ENCODE results near the gene GHITM.
"Not testable (repeated sequence)": the region's sequence is repeated elsewhere in the genome, so short reads cannot be mapped to it uniquely, and the experiment has no call there.

Gene GHITM

DNA sequence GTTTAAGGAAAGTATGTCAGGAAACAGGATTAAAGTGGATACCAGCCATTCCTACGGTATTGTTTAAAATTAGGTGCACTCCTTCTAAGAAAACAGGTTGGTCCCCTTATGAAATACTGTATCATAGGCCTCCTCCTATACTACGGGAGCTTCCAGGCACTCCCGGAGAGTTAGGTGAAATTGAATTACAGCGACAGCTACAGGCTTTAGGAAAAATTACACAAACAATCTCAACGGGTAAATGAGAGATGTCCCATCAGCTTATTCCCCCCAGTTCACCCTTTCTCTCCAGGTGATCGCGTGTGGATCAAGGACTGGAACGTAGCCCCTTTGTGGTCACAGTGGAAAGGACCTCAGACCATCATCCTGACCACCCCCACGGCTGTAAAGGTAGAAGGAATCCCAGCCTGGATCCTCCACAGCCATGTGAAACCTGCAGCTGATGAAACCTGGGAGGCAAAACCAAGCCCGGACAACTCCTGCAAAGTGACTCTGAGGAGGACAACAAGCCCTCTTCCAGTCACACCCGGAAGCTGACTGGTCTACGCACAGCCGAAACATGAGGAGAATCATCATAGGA, 25.1 kb upstream of the GHITM start:
- no peak for DNase-seq (ENCODE audit: low read depth)
- TF ChIP-seq, protein P1, sequence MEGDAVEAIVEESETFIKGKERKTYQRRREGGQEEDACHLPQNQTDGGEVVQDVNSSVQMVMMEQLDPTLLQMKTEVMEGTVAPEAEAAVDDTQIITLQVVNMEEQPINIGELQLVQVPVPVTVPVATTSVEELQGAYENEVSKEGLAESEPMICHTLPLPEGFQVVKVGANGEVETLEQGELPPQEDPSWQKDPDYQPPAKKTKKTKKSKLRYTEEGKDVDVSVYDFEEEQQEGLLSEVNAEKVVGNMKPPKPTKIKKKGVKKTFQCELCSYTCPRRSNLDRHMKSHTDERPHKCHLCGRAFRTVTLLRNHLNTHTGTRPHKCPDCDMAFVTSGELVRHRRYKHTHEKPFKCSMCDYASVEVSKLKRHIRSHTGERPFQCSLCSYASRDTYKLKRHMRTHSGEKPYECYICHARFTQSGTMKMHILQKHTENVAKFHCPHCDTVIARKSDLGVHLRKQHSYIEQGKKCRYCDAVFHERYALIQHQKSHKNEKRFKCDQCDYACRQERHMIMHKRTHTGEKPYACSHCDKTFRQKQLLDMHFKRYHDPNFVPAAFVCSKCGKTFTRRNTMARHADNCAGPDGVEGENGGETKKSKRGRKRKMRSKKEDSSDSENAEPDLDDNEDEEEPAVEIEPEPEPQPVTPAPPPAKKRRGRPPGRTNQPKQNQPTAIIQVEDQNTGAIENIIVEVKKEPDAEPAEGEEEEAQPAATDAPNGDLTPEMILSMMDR (conservative IDR thresholded peaks at IDR 0.05; ENCODE audit: low read length), result peak; percentile 36
- no peak overlapping the region for H3K4me3 ChIP-seq (ENCODE audit: low read length)

DNA sequence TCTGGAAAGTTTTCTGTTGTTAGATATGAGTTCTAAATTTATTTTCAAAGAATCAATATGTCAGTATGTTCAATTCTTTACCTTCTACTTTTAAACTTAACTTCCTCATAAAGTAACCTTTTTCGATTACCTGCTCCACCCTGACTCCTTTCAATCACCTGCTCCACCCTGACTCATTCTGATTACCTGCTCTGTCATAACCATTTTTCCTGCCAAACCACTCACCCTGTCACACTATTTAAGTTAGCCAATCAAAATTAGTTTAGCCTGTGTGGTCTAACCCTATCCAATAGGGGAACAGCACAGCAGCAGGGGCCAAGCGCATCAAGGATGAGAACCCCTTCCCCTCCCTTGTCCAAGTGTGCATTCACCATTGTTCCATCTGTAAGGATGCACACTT, 22.1 kb upstream of the GHITM start:
- not testable (repeated sequence) for DNase-seq (ENCODE audit: low read depth); H3K4me3 ChIP-seq (ENCODE audit: low read length)

DNA sequence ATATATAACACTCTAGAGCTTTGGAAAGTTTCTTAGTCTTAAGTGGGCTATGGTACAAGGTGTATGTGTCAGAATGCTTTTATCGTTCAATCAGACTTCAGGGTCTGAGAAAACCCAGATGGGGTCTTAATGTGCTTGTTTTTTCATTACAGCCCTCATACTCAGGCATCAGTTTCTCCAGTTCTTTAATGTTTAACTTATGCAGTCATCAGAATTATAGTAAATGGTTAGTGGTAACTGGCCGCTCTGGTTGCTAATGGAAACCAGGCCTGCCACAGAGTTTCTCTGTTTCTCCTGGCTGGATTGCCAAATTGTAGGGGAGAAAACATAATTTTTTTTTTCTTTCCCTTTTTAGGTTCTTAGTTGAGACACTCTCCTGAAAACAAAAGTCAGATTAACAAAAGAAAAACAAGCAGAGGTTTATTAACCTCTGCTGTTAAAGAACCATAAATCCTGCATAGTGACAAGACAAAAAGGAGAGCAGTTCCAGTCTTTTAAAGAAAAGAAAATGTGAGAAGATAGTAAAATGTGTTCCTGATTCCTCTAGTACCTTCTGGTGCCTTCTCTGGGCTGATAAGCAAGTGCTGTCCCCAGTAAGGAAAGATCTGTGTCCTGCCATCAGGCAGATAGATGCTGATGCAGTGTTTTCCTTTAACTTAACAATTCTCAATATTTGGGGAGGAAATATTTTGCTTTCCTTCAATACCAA, 21.5 kb upstream of the GHITM start:
- DNase-seq (ENCODE audit: low read depth), result no peak
- H3K4me3 ChIP-seq (ENCODE audit: low read length), result no peak overlapping the region
- TF ChIP-seq, protein P1 (conservative IDR thresholded peaks at IDR 0.05; ENCODE audit: low read length), result no peak

DNA sequence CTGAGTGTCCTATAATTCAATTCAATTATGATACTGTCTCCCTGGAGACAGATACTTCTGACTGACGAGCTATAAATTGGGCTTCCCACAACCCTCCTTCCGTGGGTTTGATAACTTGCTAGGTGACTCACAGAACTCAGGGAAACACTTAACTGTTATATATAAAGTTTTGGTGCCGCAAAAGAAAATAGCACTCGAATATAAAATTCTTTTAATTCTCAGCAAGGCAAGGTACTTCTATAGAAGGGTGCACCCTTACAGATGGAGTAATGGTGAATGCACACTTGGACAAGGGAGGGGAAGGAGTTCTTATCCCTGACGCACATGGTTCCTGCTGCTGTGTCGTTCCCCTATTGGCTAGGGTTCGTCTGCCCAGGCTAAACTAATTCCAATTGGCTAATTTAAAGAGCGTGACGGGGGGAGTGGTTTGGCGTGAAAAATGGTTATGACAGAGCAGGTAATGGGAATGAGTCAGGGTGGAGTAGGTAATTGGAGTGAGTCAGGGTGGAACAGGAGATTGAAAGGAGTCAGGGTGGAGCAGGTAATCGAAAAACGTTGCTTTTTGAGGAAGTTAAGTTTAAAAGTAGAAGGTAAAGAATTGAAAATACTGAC, 20.8 kb upstream of the GHITM start:
- H3K4me3 ChIP-seq (ENCODE audit: low read length), result no peak overlapping the region
- TF ChIP-seq, protein P1 (conservative IDR thresholded peaks at IDR 0.05; ENCODE audit: low read length), result no peak
- DNase-seq (ENCODE audit: low read depth), result no peak

DNA sequence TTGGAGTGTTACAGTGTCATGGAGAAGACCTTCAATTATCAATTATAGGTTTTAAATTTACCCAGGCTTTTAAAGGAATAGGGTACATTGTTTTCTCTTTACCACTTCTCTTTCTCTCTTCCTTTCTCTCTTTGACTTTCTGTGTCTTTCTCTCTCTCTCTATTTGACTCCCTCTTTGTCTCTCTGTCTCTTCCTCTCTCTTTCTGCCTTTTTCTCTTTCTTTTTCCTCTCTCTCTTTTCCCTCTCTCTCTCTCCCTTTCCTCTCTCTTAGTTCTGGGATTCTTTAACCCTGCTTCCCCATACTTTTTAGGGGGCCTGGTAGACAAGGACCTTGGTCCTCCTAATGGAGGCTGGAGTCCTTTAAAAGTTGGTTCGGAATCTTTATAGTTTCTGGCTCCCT, 15.9 kb upstream of the GHITM start:
- DNase-seq (ENCODE audit: low read depth), result no peak
- no peak overlapping the region for H3K4me3 ChIP-seq (ENCODE audit: low read length)
- TF ChIP-seq, protein P1 (conservative IDR thresholded peaks at IDR 0.05; ENCODE audit: low read length), result no peak

DNA sequence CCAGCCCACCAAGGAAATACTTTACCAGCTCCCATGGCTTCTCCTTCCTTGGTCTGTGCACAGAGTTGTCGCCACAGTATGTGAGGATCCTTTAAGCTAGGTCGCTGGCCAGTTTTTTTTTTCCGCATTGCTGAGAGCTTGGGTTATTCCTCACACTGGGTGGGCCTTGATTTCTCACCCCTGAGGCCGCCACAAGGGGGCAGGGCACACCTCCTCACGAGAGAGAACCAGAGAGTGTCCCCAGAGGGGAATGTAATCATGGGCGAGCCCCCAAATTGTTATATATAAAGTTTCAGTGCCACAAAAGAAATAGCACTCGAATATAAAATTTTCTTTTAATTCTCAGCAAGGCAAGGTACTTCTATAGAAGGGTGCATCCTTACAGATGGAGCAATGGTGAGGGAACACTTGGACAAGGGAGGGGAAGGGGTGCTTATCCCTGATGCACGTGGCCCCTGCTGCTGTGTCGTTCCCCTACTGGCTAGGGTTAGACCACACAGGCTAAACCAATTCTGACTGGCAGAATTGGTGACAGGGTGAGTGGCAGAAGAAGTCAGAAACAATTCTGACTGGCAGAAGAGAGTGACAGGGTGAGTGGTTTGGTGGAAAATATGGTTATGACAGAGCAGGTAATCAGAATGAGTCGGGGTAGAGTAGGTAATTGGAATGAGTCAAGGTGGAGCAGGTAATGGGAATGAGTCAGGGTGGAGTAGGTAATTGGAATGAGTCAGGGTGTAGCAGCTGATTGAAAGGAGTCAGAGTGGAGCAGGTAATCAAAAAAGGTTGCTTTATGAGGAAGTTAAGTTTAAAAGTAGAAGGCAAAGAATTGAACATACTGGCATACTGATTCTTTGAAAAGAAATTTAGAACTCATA, 13.2 kb upstream of the GHITM start:
- H3K4me3 ChIP-seq (ENCODE audit: low read length); DNase-seq (ENCODE audit: low read depth): not testable (repeated sequence)

DNA sequence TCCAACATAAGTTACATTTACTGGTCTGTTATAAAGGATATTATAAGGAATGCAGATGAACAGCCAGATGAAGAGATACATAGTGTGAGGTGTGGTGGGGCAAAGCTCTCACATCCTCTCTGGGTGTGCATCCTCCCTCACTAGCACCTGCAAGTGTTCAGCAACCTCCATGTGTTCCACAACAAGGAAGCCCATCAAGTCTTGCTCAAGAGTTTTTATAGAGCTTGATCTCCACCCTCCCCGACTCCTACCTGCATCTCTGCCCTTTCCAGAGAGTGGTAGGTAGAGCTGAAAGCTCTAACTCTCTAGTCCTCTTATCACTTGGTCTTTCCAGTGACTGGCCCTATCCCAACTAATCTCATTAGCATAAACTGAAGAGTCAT, 12.5 kb upstream of the GHITM start:
- no peak overlapping the region for H3K4me3 ChIP-seq (ENCODE audit: low read length)
- TF ChIP-seq, protein P1 (conservative IDR thresholded peaks at IDR 0.05; ENCODE audit: low read length), result no peak
- DNase-seq (ENCODE audit: low read depth), result no peak

Data from AG10803 (cell line).